NCI-H2107 treated with DMSO at 0.1 percent for 48 hours (cell line): Measurements from ENCODE around the gene EPHB1.

Source experiments
- DNase-seq: peaks from one replicate; lab custom pipeline; 2025; ENCODE audit not compliant: unreplicated experiment; lab: John Stamatoyannopoulos, UW

EPHB1 gene

DNA sequence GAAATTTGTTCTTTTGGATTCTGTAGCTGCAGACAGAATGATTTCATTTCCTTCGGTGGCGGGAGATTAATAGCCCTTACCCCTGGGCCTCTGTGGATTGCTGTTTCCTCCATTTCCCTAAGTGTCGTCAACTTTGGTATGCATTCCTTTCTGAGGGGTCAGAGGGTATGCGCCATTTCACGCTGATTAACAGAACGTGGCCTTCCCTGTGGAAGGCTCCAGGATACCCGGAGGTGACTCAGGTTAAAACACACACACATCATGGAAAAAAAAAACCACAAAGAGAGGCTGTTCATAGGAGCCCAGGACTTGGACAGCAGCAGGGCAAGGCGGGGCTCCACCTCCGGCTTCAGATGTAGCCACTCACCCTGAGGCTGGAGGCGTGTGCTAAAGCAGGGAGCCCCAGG lies 51.9 kb downstream of the EPHB1 start:
- no peak for DNase-seq

DNA sequence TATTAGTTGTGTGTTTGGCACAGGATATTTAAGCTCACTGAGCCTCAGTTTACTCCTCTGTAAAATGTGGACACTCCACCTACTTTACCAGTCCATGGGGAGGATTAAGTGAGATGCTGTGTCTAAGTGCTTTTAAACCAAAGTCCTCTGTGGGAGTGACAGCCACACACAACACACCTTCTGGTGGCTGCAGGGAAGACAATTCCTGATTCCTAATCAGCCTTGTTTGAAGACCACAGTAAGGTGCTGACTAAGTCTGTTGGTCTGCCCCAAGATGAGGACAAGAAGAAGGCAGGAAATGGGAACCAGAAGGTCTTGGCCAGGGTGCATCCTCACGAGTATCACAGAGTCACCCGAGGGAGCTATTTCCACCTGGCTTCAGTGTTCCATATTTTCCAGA lies 52.3 kb downstream of the EPHB1 start:
- no peak for DNase-seq

- DNase-seq = no peak
Observed at GRCh38 chr3:134849561-134849960, 54.5 kb downstream of the EPHB1 start.

DNA sequence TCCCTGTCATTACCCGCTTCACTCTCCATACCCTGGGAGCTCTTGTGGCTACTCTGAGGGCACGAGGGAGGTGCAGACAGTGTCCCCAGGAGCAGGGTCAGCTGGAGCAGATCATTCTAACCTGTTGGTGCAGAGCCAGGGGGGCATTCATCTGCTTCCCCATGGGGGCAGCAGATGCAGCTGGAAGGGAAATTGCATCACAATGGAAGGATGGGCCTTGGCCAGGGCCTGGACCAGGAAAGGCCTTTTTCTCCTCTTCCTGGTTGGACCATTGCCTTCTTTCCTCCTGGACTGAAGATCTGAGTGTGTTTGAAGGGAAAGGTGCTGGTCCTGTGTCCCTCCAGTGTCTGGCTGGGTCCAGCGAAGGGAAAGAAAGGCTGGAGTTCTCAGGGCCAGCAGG lies 55.7 kb downstream of the EPHB1 start:
- no peak for DNase-seq

- no peak for DNase-seq
Observed at GRCh38 chr3:134852132-134852531, 57.1 kb downstream of the EPHB1 start.

GRCh38 chr3:134852893-134853351 lies 57.9 kb downstream of the EPHB1 start:
- DNase-seq = no peak

GRCh38 chr3:134854254-134854653 lies 59.2 kb downstream of the EPHB1 start:
- no peak for DNase-seq

GRCh38 chr3:134857356-134857755 lies 62.3 kb downstream of the EPHB1 start:
- no peak for DNase-seq

GRCh38 chr3:134857776-134858362 lies 62.8 kb downstream of the EPHB1 start:
- no peak for DNase-seq

- no peak for DNase-seq
Observed at GRCh38 chr3:134858441-134859035, 63.5 kb downstream of the EPHB1 start.

DNA sequence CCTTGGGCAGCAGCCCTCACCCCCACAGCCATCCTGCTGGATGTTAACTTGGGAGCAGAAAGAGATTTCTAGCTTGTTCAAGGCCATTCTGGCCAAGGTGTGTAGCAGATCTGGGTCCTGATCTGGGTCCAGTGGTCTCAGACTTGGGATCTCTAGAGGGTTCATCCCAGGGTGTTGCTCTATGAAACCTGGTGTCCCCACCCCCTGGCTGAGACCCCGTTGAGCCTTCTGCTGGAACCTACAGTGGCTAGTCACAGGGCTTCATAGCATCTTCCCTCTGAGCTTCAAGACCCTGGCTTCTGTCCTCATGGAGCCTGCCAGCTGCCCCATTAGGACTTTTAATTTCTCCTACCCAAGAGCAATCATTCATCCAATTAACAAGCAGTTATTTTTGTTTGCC lies 64.3 kb downstream of the EPHB1 start:
- DNase-seq = no peak

GRCh38 chr3:134860141-134860540 lies 65.1 kb downstream of the EPHB1 start:
- DNase-seq = no peak

DNA sequence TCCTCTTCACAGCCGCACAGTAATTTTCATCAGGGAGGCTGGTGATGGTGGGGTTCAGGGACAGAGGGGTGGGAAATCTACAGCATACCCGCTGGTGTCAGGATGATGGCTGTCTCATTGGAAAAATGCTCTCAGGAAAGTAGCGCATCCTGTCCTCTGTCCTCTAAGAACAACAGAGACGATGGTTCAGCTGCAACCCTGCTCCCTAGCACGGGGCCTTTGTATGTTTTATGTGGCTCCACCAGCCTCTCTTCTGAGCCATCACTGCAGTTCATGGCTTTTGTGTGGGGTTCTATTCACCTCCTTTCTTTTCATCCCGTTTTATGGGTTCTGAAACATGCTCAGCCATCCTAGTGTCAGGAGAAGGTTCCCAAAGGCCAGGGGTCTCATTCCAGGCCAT lies 68.9 kb downstream of the EPHB1 start:
- DNase-seq = no peak

DNA sequence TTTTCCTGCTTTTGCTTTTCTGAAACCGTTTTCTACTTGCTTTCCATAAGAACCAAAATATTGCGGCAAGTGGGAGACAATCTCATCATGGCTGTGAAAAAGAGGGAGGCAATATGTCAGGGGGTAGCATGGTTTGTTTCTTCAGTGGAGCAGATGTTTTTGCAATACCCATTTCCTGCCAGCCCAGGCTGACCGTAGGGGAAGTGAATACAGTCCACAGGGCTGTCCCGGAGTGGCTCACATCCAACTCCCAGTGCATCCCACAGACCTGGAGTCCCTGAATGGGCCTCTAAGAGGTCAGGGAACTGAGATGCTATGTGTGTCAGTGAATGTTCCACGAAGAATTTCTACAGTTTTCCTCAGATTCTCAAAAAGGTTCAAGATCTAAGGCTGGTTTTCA lies 69.6 kb downstream of the EPHB1 start:
- DNase-seq = no peak

GRCh38 chr3:134867277-134867676 lies 72.2 kb downstream of the EPHB1 start:
- no peak for DNase-seq

DNA sequence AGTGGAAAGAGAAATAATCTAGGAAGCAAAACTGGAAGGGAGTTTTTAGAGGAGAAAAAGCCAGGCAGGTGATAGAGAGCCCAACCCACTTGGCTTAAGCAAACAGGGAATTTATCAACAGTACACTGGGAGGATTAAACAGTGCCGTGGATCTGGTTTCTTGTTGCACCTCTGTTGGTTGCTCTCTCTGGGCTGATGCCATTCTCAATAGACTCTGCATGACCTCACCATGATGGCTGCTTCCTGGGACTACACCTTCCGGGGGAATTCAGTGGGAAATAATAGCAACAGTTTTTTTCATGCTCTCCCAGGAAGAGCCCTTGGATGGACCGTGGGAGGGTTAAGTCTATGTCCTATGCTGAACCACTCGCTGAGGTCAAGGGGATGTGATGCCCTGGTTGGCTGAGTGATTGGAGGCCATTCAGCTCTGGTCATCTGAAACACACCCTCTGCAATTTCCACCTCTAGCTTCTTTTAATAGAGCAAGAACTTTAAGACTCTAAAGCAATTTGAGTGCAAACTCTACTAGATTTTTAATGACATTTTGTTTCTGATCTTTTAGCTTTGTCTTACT lies 74.2 kb downstream of the EPHB1 start:
- peak; percentile 85 for DNase-seq

DNA sequence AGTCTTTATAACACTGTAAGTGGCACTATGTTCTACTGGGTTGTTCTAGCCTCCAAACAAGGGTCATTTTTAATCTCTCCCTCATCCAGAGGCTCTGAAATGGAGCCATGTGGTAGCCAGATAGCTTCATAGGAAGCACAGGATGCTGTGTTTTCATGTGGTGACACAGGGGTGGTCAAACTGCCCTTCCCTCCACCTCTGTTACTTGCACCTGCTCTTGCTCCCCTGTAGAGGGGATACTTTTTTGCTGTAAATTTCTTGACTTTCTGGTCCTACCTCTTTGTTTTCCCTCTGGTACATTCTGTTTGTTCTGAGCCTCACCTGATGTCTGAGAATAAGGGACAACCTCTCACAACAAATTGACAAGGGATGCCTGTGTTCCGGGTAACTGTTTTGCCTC lies 76.8 kb downstream of the EPHB1 start:
- no peak for DNase-seq

DNA sequence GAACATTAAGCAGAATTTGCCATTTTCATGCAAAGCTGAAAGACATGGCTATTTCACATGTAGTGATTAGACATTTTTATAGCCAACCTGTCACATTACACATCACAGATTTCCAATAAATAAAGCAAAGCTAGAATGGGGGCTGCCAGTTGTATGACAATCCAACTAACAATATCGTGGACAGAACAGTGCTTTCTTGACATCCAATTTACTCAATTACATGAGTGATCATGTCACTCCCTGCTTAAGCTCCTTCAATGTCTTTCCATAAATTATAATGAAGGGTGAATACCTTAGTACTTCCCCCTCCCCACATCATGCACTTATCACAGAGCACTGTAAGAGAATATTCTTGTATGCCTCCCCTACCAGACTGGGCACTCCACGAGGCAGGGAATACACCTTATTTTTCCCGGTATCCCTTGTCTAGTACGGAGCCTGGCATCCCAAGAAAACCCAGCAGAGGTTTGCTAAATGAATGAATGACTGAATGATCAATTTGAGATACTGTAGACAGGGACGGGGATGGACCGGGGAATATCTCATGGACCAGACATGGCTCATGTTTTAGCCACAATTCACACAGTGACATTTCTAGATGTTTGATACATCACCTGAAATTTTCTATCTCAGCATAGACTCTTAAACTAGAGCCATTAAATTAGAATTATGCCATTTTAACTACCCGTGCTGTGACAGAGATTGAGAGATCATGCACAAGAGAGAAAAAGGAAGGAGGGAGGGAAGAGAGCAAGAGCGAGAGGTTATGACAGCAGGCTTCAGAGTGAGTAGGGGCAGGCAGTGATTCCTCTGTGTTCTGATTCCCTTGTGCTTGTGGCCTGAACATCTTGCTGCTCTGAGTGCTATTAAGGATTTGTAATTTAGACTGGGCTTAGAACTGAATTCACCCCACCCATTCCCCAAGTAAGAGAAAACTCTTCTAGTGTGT lies 77.7 kb downstream of the EPHB1 start:
- DNase-seq = no peak

DNA sequence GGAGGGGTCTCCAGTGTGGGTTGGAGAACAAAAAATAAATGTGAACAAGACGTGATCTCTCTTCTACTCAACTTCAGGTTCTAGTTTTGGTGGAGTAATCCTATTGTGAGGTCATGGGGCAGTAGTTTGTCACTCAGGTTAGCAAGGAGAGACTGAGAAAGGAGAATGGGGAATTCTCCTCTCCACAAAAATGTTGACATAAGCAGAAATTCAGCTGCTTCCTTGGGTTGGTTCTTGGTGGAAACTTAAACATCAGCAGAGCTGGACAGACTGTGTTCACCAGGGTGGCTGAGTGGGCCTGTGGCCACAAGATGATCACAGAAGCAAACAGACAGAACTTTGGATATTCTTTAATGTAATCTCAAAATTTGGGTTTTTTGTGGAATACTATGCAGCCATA lies 78.7 kb downstream of the EPHB1 start:
- DNase-seq = no peak

GRCh38 chr3:134874737-134875413 lies 79.8 kb downstream of the EPHB1 start:
- DNase-seq = no peak

DNA sequence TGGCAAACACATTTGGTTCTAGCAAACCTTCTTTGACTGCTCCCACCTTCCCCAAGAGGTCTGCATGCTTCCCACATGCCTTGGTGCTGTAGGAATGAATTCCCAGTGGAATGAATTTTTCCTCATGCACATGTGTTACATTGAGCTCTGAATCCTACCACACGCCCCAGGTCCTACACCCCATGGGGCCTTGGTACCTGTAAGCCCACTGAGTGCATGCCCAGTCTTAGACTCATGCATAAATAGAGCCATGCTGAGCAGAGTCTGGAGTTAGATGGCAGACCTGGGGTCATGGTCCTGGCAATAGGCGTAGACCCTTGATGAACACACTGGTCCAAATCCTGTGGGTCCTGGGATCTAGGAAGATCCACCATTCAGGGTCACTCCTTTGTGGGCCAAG lies 81.8 kb downstream of the EPHB1 start:
- DNase-seq = no peak
